B cell (primary cell): Measurements from ENCODE around the gene STX1B. TPM values are rescaled to one million over a fixed set of nuclear protein-coding genes. Genes with fewer than 3 reads are reported as not detected.
A peak's percentile ranks its signal among the peaks of the same experiment; 100 is the strongest.

Experiments
- ATAC-seq: fragments of 200-7000 bp; cut with Tn5 transposase; one replicate; pipeline ENCODE4 v1.10.0; 2021; ENCODE audit warnings: low read depth, mild to moderate bottlenecking, moderate number of reproducible peaks, moderate library complexity
- CTCF ChIA-PET: fragments of 350-600 bp; sonication (Branson Sonifier 250); formaldehyde crosslinking; loops from one replicate; lab custom pipeline; 2021; ENCODE audit warnings: antibody characterized with exemption, inconsistent platforms; lab: Charles Lee
- POLR2A ChIA-PET: fragments of 350-600 bp; sonication (Branson Sonifier 250); formaldehyde crosslinking; loops from one replicate; lab custom pipeline; 2021; ENCODE audit warnings: antibody characterized with exemption; lab: Charles Lee
- DNase-seq: peaks from one replicate; pipeline ENCODE4 v3.0.0; 2013
- H2AFZ ChIP-seq: 2 replicates; pipeline ENCODE4 v1.6.1; 2012; ENCODE audit warnings: mild to moderate bottlenecking, low read depth, low read length; ENCODE audit not compliant: insufficient read depth, poor library complexity, severe bottlenecking
- H3K27ac ChIP-seq, 2 donors: 1 replicate in 1 of 2; 2 replicates in 1 of 2; pipeline ENCODE4 v1.5.1; 2012 to 2013; ENCODE audit warnings: low read length in 2 of 2, mild to moderate bottlenecking in 2 of 2, moderate library complexity in 1 of 2
- H3K27me3 ChIP-seq, 4 experiments: fragments of 200-600 bp in 1 of 4; sonication (generic) in 1 of 4; replicated peaks in 1 of 4; 1 replicate in 2 of 4; 2 replicates in 2 of 4; pipeline versions ENCODE4 v1.6.1 to v1.7.0; 2013 to 2016; ENCODE audit warnings: low read length in 3 of 4, mild to moderate bottlenecking in 2 of 4, mixed read lengths in 1 of 4, moderate library complexity in 1 of 4; ENCODE audit not compliant: insufficient read depth in 4 of 4, control insufficient read depth in 3 of 4; ENCODE audit errors: control extremely low read depth in 1 of 4
- H3K36me3 ChIP-seq, 2 experiments: replicated peaks in 1 of 2; 1 replicate in 1 of 2; 2 replicates in 1 of 2; pipeline versions ENCODE4 v1.6.1 to v1.7.1; 2013; ENCODE audit warnings: low read length in 1 of 2; ENCODE audit not compliant: insufficient read depth in 2 of 2, control insufficient read depth in 1 of 2; ENCODE audit errors: control extremely low read depth in 1 of 2, extremely low read depth in 1 of 2
- H3K4me1 ChIP-seq, 2 donors: fragments of 200-600 bp in 1 of 2; sonication (generic) in 1 of 2; 1 replicate in 1 of 2; 2 replicates in 1 of 2; pipeline versions ENCODE4 v1.5.1 to v1.6.1; 2013 to 2017; ENCODE audit warnings: low read length in 2 of 2; ENCODE audit not compliant: control insufficient read depth in 2 of 2, insufficient read depth in 2 of 2
- H3K4me2 ChIP-seq: replicated peaks from 2 replicates; pipeline ENCODE3; 2012; ENCODE audit warnings: mild to moderate bottlenecking, low read depth, low read length; ENCODE audit not compliant: poor library complexity, severe bottlenecking
- H3K4me3 ChIP-seq, 5 experiments: fragments of 200-600 bp in 1 of 5; sonication (generic) in 1 of 5; 1 replicate in 3 of 5; 2 replicates in 2 of 5; pipeline versions ENCODE4 v1.5.1 to v1.7.0; 2011 to 2016; ENCODE audit warnings: low read length in 4 of 5, mild to moderate bottlenecking in 4 of 5, low read depth in 2 of 5, control low read depth in 1 of 5, moderate library complexity in 1 of 5; ENCODE audit not compliant: insufficient read depth in 1 of 5; ENCODE audit errors: control extremely low read depth in 1 of 5, extremely low read depth in 1 of 5
- H3K79me2 ChIP-seq: fragments of 200-600 bp; sonication (generic); one replicate; pipeline ENCODE4 v1.6.0; 2016; ENCODE audit warnings: low read length; ENCODE audit not compliant: control insufficient read depth, insufficient read depth
- H3K9ac ChIP-seq: fragments of 200-600 bp; sonication (generic); 2 replicates; pipeline ENCODE4 v1.6.1; 2017; ENCODE audit warnings: mild to moderate bottlenecking, low read length, moderate library complexity
- H3K9me3 ChIP-seq, 3 donors: one replicate each; pipeline versions ENCODE4 v1.6.1 to v1.7.1; 2013; ENCODE audit warnings: low read length in 2 of 3; ENCODE audit not compliant: control insufficient read depth in 2 of 3, insufficient read depth in 1 of 3; ENCODE audit errors: control extremely low read depth in 1 of 3
- H4K20me1 ChIP-seq: 2 replicates; pipeline ENCODE4 v1.6.0; 2012; ENCODE audit warnings: mild to moderate bottlenecking, low read length; ENCODE audit not compliant: insufficient read depth, control insufficient read depth, poor library complexity, severe bottlenecking
- H3K27ac Mint-ChIP-seq: one replicate; pipeline ENCODE4 v1.8.0; 2021; ENCODE audit warnings: mixed read lengths
- H3K27me3 Mint-ChIP-seq: one replicate; pipeline ENCODE4 v1.8.0; 2021; ENCODE audit warnings: mixed read lengths
- H3K4me1 Mint-ChIP-seq: one replicate; pipeline ENCODE4 v1.8.0; 2021; ENCODE audit warnings: mixed read lengths
- H3K4me3 Mint-ChIP-seq: one replicate; pipeline ENCODE4 v1.8.0; 2021; ENCODE audit warnings: mixed read lengths
- H3K9me3 Mint-ChIP-seq: one replicate; pipeline ENCODE4 v1.8.0; 2022; ENCODE audit warnings: mixed read lengths; ENCODE audit not compliant: insufficient read depth
- CTCF ChIP-seq: fragments of 200-600 bp; IDR thresholded peaks from one replicate; pipeline ENCODE4 v1.8.0; 2022; ENCODE audit warnings: antibody characterized with exemption, mild to moderate bottlenecking
- EZH2 ChIP-seq: IDR thresholded peaks from 2 replicates; pipeline ENCODE4 v1.6.1; 2012; ENCODE audit warnings: borderline replicate concordance, low read depth, mild to moderate bottlenecking, moderate library complexity, low read length; ENCODE audit not compliant: insufficient read depth, poor library complexity, severe bottlenecking
- WGBS: methylation state at CpG from one replicate; pipeline ENCODE4 v1.1.5; 2013; ENCODE audit warnings: missing lambda C conversion rate; ENCODE audit not compliant: insufficient coverage; 5-methylcytosine and 5-hydroxymethylcytosine counted together
- intact Hi-C: fragments of 100-400 bp; cut with micrococcal nuclease; formaldehyde crosslinking; loops from one replicate; pipeline ENCODE4 v1.10.0; 2022
- polyA plus RNA-seq: library from polyadenylated mRNA; depleted of rRNA; stranded (reverse); fragments of >200 nt; gene quantifications from 2 replicates; pipeline ENCODE4 v1.2.3, GENCODE V29; 2012
- total RNA-seq, 2 donors: library from RNA; stranded (reverse); fragments of 120-200 nt in 1 of 2; gene quantifications; 1 replicate in 1 of 2; 2 replicates in 1 of 2; pipeline versions ENCODE4 v1.2.3 to v1.2.4, GENCODE V29; 2013 to 2022

STX1B gene
- total and polyA plus RNA-seq, 2 donors (not counting 1 experiment from before 2014, with no cell fraction given), result 2.1 to 2.2 TPM

GRCh38 chr16:30942426-30942806, 68.0 kb downstream of the STX1B start:
- DNase-seq, result no peak
- H3K27me3 Mint-ChIP-seq, result no peaks in the 10 kb centered on the region
- Histone ChIP-seq H2AFZ (peak overlapping the region; percentile 68), H3K27ac (no peak overlapping the region), H3K36me3 (peaks cover 0 to 2% of the 10 kb centered on the region in 2 experiments), H3K9me3 (no peaks in the 10 kb centered on the region), H3K27me3 (no peaks in the 10 kb centered on the region), H3K4me2 (peak overlapping the region; percentile 65), H3K4me1 (peaks cover 10 to 16% of the 10 kb centered on the region in 2 donors), H3K9ac (peak overlapping the region; percentile 1), H3K79me2 (no peaks in the 10 kb centered on the region), H4K20me1 (no peaks in the 10 kb centered on the region), H3K4me3 (no peak overlapping the region)
- no peak overlapping the region for H3K4me3 Mint-ChIP-seq
- ChIA-PET CTCF (interaction anchor here (0.5 to 5.7 kb wide), 16 partner anchors 8 to 502 kb away, joined by 3 to 64 read pairs (median 6); partner anchors contain the start of gene HSD3B7), POLR2A (interaction anchor here (0.8 to 1.1 kb wide), 2 partner anchors 40 to 180 kb away, joined by 3 read pairs; no protein-coding TSS in a partner anchor)
- TF ChIP-seq CTCF, result no peak
- no peak for TF ChIP-seq EZH2
- peaks cover 17% of the 10 kb centered on the region for H3K4me1 Mint-ChIP-seq
- no peak for ATAC-seq
- no peaks in the 10 kb centered on the region for H3K9me3 Mint-ChIP-seq
- intact Hi-C loops, result loop anchor here (1.0 to 2.0 kb wide), 2 partner anchors 68 to 98 kb away; no protein-coding TSS in a partner anchor
- H3K27ac Mint-ChIP-seq, result no peak overlapping the region
- 97% methylated on average over 3 of the region's 4 CpGs for WGBS
